WI38 (cell line): ENCODE data around the gene ZBTB20.

Source experiments
- H3K4me3 ChIP-seq: 2 replicates; pipeline ENCODE4 v1.5.1; 2011; ENCODE audit warnings: low read depth, mild to moderate bottlenecking, control low read depth, low read length
- TF ChIP-seq, protein P1 (sequence below): IDR thresholded peaks from 2 replicates; pipeline ENCODE4 v1.5.1; 2012; ENCODE audit warnings: low read depth, mild to moderate bottlenecking, control low read depth, low read length

Gene ZBTB20

GRCh38 chr3:114442246-114442645 lies 704.8 kb downstream of the ZBTB20 start:
- TF ChIP-seq, protein P1, sequence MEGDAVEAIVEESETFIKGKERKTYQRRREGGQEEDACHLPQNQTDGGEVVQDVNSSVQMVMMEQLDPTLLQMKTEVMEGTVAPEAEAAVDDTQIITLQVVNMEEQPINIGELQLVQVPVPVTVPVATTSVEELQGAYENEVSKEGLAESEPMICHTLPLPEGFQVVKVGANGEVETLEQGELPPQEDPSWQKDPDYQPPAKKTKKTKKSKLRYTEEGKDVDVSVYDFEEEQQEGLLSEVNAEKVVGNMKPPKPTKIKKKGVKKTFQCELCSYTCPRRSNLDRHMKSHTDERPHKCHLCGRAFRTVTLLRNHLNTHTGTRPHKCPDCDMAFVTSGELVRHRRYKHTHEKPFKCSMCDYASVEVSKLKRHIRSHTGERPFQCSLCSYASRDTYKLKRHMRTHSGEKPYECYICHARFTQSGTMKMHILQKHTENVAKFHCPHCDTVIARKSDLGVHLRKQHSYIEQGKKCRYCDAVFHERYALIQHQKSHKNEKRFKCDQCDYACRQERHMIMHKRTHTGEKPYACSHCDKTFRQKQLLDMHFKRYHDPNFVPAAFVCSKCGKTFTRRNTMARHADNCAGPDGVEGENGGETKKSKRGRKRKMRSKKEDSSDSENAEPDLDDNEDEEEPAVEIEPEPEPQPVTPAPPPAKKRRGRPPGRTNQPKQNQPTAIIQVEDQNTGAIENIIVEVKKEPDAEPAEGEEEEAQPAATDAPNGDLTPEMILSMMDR: no peak
- no peak overlapping the region for H3K4me3 ChIP-seq

DNA sequence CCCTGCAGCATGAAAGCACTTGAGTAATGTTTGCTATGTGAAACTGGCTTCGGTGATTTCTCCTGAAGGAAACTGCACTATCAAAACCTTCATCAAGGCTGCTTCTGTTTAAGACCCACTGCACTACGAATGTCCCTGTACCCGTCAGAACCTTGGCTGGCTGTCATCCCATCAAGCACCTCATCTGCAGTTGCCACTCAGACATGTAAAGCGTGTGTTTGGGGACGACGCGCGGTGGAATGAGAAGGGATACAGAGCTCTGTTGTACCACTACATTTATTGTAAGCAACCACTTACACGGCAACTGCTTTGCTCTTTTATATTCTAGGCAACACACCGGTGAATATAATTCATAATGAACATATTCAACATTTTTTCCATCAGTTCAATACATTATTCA lies 705.7 kb downstream of the ZBTB20 start:
- TF ChIP-seq, protein P1: no peak
- no peak overlapping the region for H3K4me3 ChIP-seq

- no peak overlapping the region for H3K4me3 ChIP-seq
- TF ChIP-seq, protein P1: no peak
These were observed 706.4 kb downstream of the ZBTB20 start for GRCh38 chr3:114440700-114441099.

GRCh38 chr3:114439284-114439683 lies 707.8 kb downstream of the ZBTB20 start:
- TF ChIP-seq, protein P1: no peak
- no peak overlapping the region for H3K4me3 ChIP-seq

DNA sequence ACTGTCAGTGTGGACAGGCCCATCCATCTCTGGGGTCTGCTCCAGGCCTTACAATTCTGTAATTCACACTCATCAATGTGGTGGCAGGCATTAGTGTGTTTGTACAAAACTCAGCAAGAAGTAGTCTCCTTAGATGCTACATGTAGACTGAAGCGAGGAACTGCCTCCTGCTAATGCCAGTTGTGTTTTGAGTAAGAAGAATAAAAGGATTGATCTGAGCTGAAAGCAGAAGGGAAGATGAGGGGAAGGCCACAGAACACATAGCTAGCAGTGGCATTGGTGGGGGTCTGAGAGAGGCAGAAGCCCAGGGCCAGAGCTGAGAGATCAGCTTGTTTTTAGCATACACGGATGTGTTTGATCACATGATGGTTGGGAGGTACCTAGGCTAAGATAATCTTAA lies 709.2 kb downstream of the ZBTB20 start:
- TF ChIP-seq, protein P1: no peak
- no peak overlapping the region for H3K4me3 ChIP-seq

DNA sequence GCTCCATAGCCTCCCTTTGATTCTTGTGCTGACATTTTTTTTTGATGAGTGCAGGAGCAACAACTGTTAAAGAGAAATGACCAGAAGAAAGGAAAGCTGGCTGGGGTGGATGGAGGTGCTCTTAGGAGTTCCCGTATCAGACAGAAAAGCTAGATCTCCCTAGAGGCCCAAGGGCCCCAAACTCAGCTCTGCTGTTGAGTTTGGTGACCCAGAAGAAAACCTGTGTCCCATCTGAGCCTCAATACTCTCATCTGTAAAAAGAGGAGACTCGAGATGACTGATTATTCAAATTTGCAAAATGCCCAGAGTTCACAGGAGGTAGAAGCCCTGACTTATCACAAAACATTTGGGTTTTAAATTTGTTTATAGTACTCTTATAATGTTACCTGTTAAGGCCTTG lies 710.9 kb downstream of the ZBTB20 start:
- TF ChIP-seq, protein P1: no peak
- no peak overlapping the region for H3K4me3 ChIP-seq

- TF ChIP-seq, protein P1: no peak
- no peak overlapping the region for H3K4me3 ChIP-seq
These were observed 711.5 kb downstream of the ZBTB20 start for GRCh38 chr3:114435386-114436115.
